OCI-LY7 (cell line): ENCODE results near the gene SLC6A6. TPM values are rescaled to one million over a fixed set of nuclear protein-coding genes. Genes with fewer than 3 reads are reported as not detected.

Experiments used
- BruUV-seq: library from RNA; stranded (reverse); fragments of 400-500 nt; replicated peaks from 2 replicates; lab custom pipeline; 2021; lab: Mats Ljungman, UMichigan
- CTCF ChIA-PET: fragments of 300-600 bp; sonication (Branson Sonifier 250); formaldehyde crosslinking; loops from one replicate; lab custom pipeline; 2022; ENCODE audit warnings: antibody characterized with exemption; ENCODE audit not compliant: unreplicated experiment; lab: Charles Lee
- POLR2A ChIA-PET: fragments of 300-600 bp; sonication (Branson Sonifier 250); formaldehyde crosslinking; loops from one replicate; lab custom pipeline; 2022; ENCODE audit warnings: antibody characterized with exemption; lab: Charles Lee
- DNase-seq: peaks from one replicate; pipeline ENCODE4 v3.0.0-alpha.2; 2015; ENCODE audit warnings: low spot score
- H2AFZ ChIP-seq: fragments of 200-600 bp; sonication (generic), shearing (Covaris generic); 2 replicates; pipeline ENCODE4 v1.6.1; 2014; ENCODE audit warnings: mild to moderate bottlenecking, antibody characterized with exemption, low read length, moderate library complexity
- H3K27ac ChIP-seq: fragments of 200-600 bp; sonication (generic); 2 replicates; pipeline ENCODE4 v1.5.1; 2014; ENCODE audit warnings: mixed run types, low read depth, mild to moderate bottlenecking, moderate library complexity, low read length, inconsistent platforms; ENCODE audit not compliant: poor library complexity, severe bottlenecking
- H3K36me3 ChIP-seq: fragments of 200-600 bp; sonication (generic); 2 replicates; pipeline ENCODE4 v1.6.1; 2014; ENCODE audit warnings: mild to moderate bottlenecking, antibody characterized with exemption, low read length, moderate library complexity, mixed read lengths; ENCODE audit not compliant: insufficient read depth
- H3K4me1 ChIP-seq: fragments of 200-600 bp; sonication (generic); 2 replicates; pipeline ENCODE4 v1.5.1; 2014; ENCODE audit warnings: mild to moderate bottlenecking, low read length; ENCODE audit not compliant: insufficient read depth, poor library complexity, severe bottlenecking
- H3K4me2 ChIP-seq: fragments of 200-600 bp; sonication (generic); 2 replicates; pipeline ENCODE4 v1.6.1; 2014; ENCODE audit warnings: mild to moderate bottlenecking, low read length
- H3K4me3 ChIP-seq: fragments of 200-600 bp; sonication (generic); 2 replicates; pipeline ENCODE4 v1.5.1; 2014; ENCODE audit warnings: mild to moderate bottlenecking, low read depth, low read length; ENCODE audit not compliant: poor library complexity, severe bottlenecking
- H3K79me2 ChIP-seq: fragments of 200-600 bp; sonication (generic); 2 replicates; pipeline ENCODE4 v1.6.1; 2016; ENCODE audit warnings: low read depth, mild to moderate bottlenecking, low read length, moderate library complexity, mixed read lengths; ENCODE audit not compliant: insufficient read depth
- H3K9me2 ChIP-seq: fragments of 200-600 bp; sonication (generic); 2 replicates; pipeline ENCODE4 v1.6.1; 2016; ENCODE audit warnings: mild to moderate bottlenecking, low read length, mixed read lengths; ENCODE audit not compliant: insufficient read depth
- H3K9me3 ChIP-seq: fragments of 200-600 bp; sonication (generic); 2 replicates; pipeline ENCODE4 v1.6.1; 2014; ENCODE audit warnings: mild to moderate bottlenecking, mixed run types, low read length, mixed read lengths
- H4K20me1 ChIP-seq: fragments of 200-600 bp; sonication (generic); 2 replicates; pipeline ENCODE4 v1.6.1; 2014; ENCODE audit warnings: mild to moderate bottlenecking, antibody characterized with exemption, low read length, moderate library complexity, mixed read lengths; ENCODE audit not compliant: insufficient read depth
- CTCF ChIP-seq: fragments of 200-600 bp; sonication (generic); conservative IDR thresholded peaks from 2 replicates; pipeline ENCODE4 v1.5.1; 2014; ENCODE audit warnings: mild to moderate bottlenecking, antibody characterized with exemption, low read length, moderate library complexity, mixed read lengths
- EZH2phosphoT487 ChIP-seq: fragments of 200-600 bp; sonication (generic); IDR thresholded peaks from 2 replicates; pipeline ENCODE4 v1.6.1; 2018; ENCODE audit warnings: low read depth, borderline replicate concordance, mild to moderate bottlenecking, mixed run types, antibody characterized with exemption, low read length, moderate library complexity, mixed read lengths
- intact Hi-C: fragments of 100-400 bp; cut with micrococcal nuclease; formaldehyde crosslinking; loops from one replicate; pipeline ENCODE4 v1.10.0; 2022; ENCODE audit not compliant: unreplicated experiment
- total RNA-seq, 2 experiments: library from RNA; depleted of rRNA in 1 of 2; stranded (reverse); fragments of >200 nt in 1 of 2; shearing (Covaris generic) in 1 of 2; gene quantifications; 2 replicates each; pipeline ENCODE4 v1.2.3, GENCODE V29; 2014 to 2022

SLC6A6 gene
- total RNA-seq, 2 experiments from 2014 or later: 43.0 to 51.8 TPM

DNA sequence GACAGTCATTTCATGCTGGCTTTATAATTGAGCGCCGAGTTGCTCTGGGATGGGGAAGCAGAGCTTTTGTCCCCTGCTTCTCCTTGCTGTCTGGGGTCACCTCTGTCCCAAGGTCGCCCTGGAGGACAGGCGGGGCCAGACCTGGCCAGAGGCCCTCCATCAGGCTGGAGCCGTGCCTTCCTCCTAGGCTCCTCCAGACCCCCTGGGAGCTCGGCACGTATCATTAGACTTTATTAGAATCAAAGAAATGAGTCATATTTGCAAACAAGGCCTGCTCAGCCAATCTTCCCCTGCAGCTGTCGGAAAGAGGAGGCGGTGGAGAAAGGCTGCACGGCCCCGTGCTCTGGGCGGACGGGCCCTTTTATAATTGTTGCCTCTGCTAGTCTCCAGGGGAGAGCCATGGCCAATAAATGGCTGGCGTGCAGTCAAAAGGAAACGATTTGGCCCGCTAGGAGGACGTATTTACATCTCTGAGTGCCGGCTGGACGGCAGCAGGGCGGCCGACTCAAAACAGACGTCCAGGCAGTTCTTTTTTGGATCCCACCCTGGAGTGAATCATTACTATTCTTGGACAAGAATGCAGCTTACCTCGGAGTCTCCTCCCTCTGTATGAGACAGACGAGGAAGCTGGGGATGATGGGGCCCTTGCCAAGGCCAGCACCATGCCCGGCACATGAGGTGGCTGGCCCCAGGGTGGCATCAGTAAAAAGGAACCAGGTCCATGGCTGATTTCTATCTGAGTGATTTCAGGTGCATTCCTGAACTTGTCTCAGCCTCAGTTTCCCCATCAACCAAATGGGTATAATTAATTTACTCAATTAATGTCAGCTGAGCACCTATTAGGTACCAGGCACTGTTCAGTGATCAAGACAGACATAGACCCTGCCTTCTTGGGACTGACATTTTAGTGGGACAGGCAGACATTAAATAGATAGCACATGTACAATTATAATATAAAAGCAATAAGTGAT lies 50.6 kb downstream of the SLC6A6 start:
- Histone ChIP-seq H3K79me2 (no peaks in the 10 kb centered on the region), H3K4me3 (no peak overlapping the region), H3K36me3 (peaks cover 95% of the 10 kb centered on the region), H3K9me2 (no peaks in the 10 kb centered on the region), H3K9me3 (no peaks in the 10 kb centered on the region), H3K27ac (no peak overlapping the region), H3K4me2 (no peak overlapping the region), H2AFZ (no peak overlapping the region), H3K4me1 (no peaks in the 10 kb centered on the region), H4K20me1 (no peaks in the 10 kb centered on the region)
- no peak for TF ChIP-seq EZH2phosphoT487
- TF ChIP-seq CTCF: no peak
- ChIA-PET POLR2A (no interaction called here), CTCF (no interaction called here)
- no peak for DNase-seq
- intact Hi-C loops: no loop called here
- BruUV-seq: no TSS peak

GRCh38 chr3:14453876-14454638 lies 51.7 kb downstream of the SLC6A6 start:
- no peaks in the 10 kb centered on the region for H3K4me1 ChIP-seq
- POLR2A ChIA-PET: interaction anchor here (0.5 kb wide), 1 partner anchor 1141 kb away, joined by 3 read pairs; no protein-coding TSS in a partner anchor
- H3K9me3 ChIP-seq: no peaks in the 10 kb centered on the region
- H3K9me2 ChIP-seq: no peaks in the 10 kb centered on the region
- H3K79me2 ChIP-seq: no peaks in the 10 kb centered on the region
- intact Hi-C loops: no loop called here
- CTCF ChIA-PET: no interaction called here
- peaks cover 95% of the 10 kb centered on the region for H3K36me3 ChIP-seq
- no peak overlapping the region for H3K27ac ChIP-seq
- DNase-seq: no peak
- no peaks in the 10 kb centered on the region for H4K20me1 ChIP-seq
- no TSS peak for BruUV-seq
- H3K4me3 ChIP-seq: no peak overlapping the region
- H2AFZ ChIP-seq: no peak overlapping the region
- no peak overlapping the region for H3K4me2 ChIP-seq
- no peak for TF ChIP-seq CTCF
- TF ChIP-seq EZH2phosphoT487: no peak
